Suppressor macrophage treated with lipopolysaccharide for 4 hours (primary cell): ENCODE measurements around the gene SOS1.

Experiments
- DNase-seq: peaks from one replicate; pipeline ENCODE4 v3.0.0-alpha.2; 2020

SOS1 gene

GRCh38 chr2:39020383-39020782, 100.5 kb downstream of the SOS1 start:
- no peak for DNase-seq

- DNase-seq, result no peak
Observed at GRCh38 chr2:39018638-39019037, 102.2 kb downstream of the SOS1 start.

DNA sequence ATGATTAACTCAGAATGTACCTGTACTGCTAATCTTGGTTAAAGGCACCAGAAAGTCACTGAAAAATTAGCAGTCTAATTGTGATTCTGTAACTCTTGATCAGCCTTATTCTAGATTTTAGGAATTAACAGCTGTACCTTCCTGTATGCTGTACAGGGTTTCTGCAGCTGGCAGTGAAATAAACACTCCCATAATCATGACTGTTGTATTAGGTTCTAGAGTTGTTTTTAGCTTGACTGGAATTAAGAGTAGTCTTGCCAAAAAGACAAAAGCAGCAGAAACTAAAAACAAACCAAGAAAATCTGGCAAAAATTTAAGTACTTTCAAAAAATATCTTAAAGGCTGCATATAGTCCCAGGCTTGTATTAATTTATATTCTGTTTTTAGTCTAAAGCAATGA, 103.5 kb downstream of the SOS1 start:
- no peak for DNase-seq

- DNase-seq, result no peak
Observed at GRCh38 chr2:39015424-39015823, 105.4 kb downstream of the SOS1 start.

- DNase-seq, result no peak
Observed at GRCh38 chr2:39013871-39014270, 107.0 kb downstream of the SOS1 start.

DNA sequence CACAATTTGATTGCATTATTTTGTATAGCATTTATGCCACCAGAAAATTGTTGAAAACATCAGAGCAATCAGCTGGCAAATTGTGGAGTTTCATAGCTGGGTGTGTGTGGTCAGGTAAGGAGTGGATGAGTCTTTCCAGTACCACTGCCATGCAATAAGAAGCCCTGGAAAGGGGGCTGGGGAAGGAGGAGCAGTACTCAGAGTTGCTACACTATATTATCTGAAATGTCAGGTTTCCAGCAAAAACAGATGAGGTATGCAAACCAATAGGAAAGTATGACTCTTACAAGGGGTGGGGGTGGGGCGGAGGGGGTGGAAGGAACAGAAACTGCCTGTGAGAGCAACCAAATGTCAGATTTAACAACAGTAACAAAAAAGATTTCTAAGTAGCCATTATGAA, 112.2 kb downstream of the SOS1 start:
- peak; percentile 62 for DNase-seq

GRCh38 chr2:39007875-39008504, 112.9 kb downstream of the SOS1 start:
- DNase-seq, result no peak

DNA sequence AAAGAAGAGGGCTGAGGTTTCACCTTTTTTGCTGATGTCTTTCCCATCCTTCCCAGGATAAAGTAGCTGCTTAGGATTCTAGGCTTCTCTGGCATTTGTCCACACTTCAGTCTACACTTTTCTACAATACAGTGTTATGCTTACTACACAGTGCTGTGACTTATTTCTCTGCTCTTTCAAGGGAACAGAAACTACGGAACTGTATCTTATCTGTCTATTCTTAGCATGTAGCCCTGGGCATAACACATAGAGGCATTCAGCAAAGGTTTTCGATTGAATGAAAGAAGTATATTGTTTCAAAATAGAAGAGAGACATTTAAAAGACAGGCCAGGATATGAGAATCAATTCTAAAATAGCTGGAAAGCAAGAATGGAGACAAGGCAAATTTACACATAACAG, 120.3 kb downstream of the SOS1 start:
- DNase-seq, result no peak

DNA sequence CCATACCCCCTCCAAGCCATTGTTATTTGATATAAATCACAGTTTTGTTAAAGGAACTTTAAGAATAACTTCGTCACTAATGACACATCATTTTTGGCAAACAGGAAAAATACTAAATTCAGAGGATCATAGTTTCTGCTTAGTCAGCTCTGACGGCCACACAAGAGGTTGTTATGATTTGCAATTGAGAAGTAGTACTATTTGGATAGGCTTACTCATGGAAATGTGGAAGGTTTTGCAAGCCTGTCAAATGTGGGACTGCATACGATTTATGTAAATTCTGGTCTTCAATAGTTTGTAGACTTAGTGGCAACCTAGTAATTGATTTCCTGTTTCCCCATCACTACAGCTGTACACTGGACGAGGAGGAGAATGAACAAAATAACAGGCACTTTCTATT, 123.1 kb downstream of the SOS1 start:
- DNase-seq, result peak; percentile 85

- no peak for DNase-seq
Observed at GRCh38 chr2:38991899-38992298, 129.0 kb downstream of the SOS1 start.

DNA sequence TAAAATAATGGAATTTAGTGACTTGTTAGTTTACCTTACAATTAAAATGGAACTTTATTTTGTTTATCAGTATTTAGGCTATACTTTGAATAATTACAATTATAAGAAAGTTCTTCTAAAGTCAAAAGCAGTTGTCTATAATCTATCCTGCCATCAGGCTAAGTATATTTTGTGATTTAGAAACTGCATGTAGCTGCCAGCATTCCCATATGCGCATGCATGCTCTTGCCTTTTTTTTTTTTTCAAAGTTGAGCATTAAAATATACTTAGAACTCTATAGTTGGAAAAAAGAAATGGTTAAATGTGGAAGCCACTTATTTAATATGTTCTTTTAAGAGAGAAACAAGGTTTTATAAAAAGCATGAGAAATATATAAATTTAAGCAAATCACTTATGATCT, 132.1 kb downstream of the SOS1 start:
- DNase-seq, result no peak

DNA sequence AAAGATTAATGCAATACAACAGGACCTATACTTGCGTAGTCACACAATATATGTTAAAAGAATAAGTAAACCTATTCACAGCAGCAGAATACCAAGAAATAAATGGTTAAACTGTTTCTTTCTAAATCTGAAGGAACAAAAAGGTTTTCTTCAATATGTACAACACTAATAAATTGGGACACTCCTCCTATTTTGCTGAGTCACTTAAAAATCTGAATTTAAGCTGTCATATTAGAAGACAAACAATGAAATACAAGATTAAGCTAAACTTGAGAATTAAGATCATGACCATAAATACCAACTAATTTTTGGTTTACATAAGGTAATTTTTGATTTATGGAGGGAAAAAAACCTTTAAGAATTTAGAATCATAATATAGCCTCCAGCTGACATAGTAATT, 138.4 kb downstream of the SOS1 start:
- no peak for DNase-seq

DNA sequence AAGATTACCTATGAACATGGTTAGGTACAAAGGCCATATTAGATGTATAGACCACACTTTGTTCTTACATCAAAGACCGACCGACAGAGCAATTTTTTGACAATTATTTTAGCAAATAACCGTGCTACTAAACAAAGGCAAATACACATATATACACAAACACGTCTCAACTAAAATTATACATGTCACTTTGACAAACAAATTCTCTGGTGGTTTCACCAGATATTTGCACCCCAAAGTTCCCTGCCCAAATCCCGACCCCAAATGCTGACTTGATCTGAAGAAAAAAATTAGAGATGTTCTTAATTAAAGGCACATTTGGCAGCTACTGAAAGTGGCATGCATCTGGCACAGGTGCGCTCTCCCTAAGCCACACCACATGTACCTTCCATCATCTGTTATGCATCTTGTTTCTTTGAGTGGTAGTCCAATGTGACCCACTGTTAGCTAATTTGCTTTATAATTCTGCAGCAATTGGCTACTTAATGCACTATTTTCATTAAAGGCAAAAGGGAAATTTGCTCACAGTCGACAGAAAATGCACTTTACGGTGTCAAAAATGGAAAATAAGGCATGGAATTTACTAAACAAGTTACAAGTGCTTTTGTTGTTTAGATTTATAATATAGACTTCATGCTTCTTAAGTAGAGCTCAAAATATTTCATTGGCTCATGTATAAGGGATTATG, 139.0 kb downstream of the SOS1 start:
- no peak for DNase-seq

DNA sequence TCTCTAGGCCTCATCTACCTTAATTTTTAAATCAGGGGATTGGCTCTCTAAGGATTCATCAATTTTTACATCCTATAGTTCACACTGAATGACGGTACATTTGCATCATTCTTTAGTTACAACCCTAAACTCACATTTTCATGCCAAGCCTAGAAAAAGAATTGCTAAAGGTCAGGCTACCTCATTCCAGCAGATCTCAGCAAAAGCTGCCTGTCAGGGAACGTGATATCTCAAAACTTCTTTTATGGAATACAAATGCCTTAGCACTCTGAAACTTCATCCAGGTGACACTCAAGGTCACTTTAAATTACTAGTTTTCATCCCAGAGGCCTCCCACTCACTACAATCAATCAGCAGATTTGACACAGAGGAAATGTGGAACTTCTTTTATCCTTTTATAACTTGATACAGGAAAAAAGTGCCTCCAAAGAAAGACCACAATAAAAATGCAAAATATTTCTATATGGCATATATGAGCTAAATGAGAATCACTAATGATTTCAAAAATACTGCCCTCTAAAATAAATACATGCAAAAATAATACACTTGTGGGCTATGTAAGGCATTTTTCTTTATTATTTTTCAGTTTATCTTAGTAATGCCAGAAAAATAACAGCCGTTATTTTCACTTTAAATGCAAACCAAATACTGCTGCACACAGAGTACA, 139.7 kb downstream of the SOS1 start:
- DNase-seq, result no peak

DNA sequence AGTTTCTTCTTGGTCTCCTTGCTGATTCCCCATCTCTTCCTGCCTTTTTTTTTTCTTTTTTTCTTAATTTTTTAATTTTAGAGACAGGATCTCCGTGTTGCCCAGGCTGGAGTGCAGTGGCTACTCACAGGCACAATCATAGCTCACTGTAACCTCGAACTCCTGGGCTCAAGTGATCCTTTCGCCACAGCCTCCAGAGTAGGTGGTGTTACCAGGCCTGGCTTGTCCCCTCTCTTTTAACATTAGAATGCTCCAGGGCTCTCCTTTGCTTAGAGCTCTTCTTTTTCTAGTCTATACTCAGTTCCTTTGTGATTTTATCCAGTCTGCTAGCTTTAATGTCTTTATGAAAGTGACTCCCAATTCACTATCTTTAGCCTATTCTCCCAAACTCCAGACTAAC, 141.9 kb downstream of the SOS1 start:
- DNase-seq, result no peak

GRCh38 chr2:38978296-38978903, 142.5 kb downstream of the SOS1 start:
- peak; percentile 73 for DNase-seq

GRCh38 chr2:38977047-38977446, 143.8 kb downstream of the SOS1 start:
- no peak for DNase-seq

GRCh38 chr2:38975042-38975441, 145.8 kb downstream of the SOS1 start:
- no peak for DNase-seq

GRCh38 chr2:38973266-38973665, 147.6 kb downstream of the SOS1 start:
- no peak for DNase-seq

GRCh38 chr2:38971377-38971776, 149.5 kb downstream of the SOS1 start:
- no peak for DNase-seq

DNA sequence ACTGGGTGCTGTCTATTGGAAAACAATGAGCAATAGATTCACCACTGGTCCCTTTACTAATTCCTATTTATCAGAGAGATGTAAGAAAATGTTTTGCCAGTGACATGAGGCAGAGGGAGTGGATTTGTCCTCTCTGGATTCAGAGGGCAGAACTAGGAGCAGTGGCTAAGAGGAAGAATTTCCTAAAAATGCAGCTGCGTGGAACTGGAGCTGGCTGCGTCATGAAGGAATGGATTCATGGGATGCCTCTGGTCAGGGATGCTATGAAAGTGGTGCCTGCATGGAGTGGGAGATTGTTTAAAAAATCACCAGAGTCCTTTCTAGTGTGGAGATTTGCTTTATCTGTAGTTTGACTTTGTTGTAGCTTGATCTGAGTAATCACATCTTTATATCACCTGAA, 152.8 kb downstream of the SOS1 start:
- DNase-seq, result no peak

GRCh38 chr2:38966678-38967077, 154.2 kb downstream of the SOS1 start:
- no peak for DNase-seq

DNA sequence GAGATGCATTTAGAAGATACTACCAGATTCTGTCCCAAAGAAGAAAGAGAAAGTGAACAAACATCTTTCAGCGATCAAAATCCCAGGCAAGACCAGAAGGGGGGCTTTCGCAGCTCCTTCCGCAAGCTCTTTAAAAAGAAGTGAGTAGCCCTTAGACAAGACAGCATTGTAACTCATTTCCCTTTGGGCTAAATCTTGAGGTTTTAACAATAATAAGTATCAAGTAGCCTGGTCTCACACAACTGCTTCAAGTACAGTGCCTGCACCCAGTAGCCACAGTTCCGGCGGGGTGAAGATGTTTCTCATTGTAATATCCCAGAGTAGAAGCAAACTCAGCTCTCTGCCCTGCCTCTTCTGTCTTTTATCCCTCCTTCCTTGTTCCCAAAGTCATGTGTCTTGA, 154.8 kb downstream of the SOS1 start:
- DNase-seq, result no peak
